ENCODE results near the gene USP16.
"Not testable (repeated sequence)": the region's sequence is repeated elsewhere in the genome, so short reads cannot be mapped to it uniquely, and the experiment has no call there.

The USP16 gene

DNA sequence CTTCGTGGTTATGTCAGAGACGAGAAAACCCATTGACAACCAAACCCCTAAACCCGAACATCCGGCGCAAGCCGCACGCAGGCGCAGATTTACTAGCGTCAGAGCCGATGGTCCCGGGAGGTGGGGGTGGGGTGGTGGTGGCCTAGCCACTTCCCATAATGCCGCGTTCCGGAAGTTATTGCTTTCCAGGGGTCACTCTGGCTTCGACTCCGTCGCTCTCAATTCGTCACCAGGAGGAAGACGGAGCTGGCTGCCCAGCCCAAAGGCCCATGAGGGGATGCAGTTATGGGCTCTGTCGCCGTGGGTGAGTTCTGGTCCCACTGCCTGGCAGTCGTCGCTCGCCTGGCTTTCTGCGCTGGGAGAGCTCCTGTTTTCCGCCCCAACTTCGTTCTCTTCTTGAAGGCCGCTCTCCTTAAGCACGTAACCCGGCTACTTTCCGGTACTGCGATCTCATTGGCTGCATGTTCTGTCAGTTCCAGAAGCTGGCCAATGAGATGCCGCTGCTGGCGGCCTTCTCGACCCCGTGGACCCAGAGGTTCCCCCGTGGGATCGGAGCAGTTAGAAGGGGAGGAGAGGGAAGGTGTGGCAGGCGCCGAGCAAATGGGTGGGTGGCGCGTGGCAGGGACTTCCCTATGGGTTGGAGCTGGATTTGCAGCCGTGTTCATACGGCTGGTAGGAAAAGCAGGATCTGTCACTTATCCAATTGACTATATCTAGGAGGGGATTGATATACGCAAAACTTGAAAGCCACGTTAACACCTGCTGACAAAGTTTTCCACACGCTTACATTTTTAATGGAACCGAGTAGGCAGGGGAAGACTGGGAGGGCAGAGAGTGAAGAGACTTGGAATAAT is at the start of gene USP16:
Gene USP16, plus strand, starts transcription at position 195 of the 854 bp plus-strand sequence. CDS start 3,246 bp downstream, outside the sequence.
- DNase-seq (ENCODE audit: low read depth) = peak; percentile 97

DNA sequence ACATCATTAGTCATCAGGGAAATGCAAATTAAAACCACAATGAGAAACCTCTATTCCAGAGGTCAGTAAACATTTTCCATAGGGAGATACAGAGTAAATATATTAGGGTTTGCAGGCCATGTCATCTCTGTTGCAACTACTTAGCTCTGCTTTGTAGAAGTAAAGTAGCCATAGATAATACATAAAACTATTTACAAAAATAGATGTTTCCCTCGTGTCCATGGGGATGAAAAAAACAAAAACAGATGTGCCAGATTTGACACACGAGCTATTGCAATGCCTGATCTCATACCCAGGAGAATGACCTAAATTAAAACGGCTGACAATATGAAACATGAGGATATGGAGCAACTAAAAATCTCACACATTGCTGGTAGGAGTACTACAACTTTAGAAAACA is 49.1 kb upstream of the USP16 start:
- peak; percentile 50 for DNase-seq (ENCODE audit: low read depth)

DNA sequence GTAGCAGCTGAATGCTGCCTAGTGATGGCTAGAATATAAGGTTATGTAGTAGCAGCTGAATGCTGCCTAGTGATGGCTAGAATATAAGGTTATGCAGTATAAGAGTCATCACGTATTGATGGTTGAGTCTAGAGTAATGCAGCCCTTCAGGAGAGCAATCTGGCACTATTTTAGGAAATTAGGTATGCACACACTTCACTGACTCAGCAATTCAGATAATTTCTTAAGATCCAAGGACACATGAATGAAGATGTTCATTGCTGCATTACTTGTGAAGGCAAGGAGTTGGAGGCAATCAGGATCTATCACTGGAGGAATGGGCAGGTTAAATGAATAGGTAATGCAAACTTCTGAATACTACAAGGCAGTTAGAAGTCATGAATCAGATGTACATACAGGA is 45.4 kb upstream of the USP16 start:
- DNase-seq (ENCODE audit: low read depth) = no peak

DNA sequence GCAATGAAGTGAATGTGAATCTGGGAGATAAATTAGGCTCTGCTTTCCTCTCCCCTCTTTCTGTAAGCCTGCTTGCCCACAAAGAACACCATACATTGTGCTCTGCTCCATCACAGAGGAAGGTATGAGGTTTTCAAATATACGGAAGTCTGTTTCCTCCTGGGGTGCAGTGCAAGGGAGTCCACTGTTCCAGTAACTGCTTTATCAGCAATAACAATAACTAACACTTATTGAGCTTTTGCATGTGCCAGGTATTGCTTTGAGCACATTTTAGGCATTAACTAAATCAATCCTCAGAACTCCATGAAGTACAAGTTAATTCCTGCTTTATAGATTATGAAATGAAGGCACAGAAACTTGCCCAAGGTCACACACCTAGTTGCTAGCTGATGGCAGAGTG is 41.8 kb upstream of the USP16 start:
- no peak for DNase-seq (ENCODE audit: low read depth)

DNA sequence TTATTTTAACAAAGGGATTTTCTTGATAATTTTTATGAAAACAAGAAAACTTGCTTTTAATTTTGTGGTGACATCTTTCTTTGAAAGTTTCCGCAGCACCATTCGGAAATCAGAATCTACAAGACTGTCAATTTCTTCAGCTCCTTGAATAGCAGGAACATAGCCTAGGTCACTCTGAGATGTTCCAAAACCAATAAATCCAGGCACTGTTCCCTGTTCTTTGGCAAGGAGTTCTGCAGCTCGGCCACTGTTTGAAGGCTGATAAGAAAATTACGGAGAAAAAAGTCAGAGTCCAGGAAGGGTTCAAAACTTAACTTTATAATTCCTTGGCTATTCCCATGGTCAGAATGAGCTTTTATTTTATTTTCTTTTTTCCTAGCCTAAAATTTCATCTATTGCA is 37.8 kb upstream of the USP16 start:
- no peak for DNase-seq (ENCODE audit: low read depth)

DNA sequence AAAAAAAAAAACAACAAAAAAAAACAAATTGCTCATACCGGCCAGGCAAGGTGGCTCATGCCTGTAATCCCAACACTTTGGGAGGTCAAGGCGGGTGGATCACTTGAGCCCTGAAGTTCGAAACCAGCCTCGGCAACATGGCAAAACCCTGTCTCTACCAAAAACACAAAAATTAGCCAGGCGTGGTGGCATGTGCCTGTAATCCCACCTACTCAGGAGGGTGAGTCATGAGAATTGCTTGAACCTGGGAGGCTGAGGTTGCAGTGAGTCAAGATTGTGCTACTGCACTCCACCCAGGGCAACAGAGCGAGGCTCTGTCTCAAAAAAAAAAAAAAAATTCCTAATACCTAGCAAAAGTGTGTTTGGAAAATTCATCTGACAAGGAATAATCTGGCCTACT is 36.3 kb upstream of the USP16 start:
- peak; percentile 88 for DNase-seq (ENCODE audit: low read depth)

DNA sequence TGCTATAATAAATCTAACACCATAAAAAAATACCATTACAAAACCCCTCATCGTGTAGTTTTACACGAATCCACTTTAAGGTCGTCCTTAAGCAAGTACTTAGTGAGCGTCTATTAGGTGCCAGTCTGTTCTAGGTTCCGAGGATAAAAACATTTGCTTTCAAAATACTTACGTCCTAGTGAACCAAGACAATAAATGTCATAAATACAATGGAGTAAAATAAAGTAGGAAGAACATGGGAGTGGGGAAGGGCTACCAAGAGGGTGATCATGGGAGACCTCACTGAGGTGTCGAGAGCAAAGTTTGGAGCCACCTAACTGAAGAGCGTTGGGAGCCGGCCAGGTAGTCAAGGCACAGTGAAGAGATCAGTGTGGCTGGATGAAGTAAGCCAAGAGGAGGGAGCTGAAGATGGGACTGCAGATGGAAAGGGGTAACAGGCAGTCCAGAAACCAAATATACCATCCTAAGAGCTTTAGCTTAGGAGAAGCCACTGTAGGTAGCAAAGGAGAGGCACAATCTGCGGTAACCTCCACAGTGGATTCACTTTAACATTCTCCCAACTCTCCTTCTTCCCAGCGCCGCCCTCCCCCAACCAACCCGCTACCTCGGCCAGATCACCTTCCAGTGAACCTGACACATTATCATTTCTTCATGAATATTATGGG is 32.5 kb upstream of the USP16 start:
- peak; percentile 20 for DNase-seq (ENCODE audit: low read depth)

DNA sequence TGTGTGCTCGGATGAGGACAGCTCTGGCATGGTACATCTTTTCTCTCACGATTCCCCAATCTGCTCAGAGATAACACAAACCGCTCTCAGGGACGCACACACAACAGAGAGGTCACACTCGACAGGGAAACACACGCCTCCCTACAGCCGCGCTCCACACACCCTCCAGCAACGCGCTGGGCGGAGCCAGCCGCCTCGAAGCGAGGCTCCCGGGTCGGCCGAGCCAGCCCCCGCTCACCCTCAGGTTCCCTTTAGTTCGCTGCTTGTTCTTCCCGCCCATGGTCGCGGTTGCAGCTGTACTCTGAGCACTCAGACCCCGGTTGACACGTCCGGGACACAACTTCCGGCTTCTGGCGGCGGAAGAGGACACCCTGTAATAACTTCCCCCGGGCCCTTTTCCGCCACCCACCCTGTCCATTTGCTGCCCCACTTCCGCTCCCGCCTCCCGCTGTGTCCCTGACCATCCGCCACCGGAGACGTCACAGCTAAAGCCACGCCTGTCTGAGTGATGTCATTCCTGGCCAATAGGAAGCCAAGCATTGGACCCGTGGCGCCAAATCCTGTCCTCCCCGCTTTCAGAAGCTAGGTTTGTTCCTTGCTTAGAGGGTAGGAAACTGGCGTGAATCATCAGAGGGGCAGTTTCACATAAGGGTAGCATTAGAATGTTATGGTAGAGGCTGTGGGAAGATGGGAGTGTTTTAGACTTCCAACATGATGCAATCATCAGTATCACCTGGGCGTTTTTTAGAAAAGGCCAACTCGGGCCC is 31.8 kb upstream of the USP16 start, which contains the start of gene LTN1:
Gene LTN1, minus strand, starts transcription at position 352 of the 767 bp plus-strand sequence. Its CDS starts 72 bp downstream, at position 280.
- peak; percentile 99 for DNase-seq (ENCODE audit: low read depth)

DNA sequence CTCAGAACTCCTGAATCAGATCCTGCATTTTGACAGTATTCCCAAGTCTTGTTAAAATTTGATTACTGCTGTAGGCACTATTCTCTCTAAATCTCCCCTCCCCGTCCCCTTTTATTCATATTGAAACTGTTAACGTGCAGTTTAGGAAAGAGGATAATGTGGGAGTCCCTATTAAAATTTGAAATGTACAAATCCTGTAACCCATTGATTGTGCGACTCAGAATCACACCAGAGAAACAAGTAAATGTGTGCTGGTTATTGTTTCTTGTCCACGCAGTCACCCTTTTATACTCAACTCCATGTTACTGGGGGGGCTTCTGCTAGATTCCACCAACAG is 31.2 kb upstream of the USP16 start:
- DNase-seq (ENCODE audit: low read depth) = no peak

DNA sequence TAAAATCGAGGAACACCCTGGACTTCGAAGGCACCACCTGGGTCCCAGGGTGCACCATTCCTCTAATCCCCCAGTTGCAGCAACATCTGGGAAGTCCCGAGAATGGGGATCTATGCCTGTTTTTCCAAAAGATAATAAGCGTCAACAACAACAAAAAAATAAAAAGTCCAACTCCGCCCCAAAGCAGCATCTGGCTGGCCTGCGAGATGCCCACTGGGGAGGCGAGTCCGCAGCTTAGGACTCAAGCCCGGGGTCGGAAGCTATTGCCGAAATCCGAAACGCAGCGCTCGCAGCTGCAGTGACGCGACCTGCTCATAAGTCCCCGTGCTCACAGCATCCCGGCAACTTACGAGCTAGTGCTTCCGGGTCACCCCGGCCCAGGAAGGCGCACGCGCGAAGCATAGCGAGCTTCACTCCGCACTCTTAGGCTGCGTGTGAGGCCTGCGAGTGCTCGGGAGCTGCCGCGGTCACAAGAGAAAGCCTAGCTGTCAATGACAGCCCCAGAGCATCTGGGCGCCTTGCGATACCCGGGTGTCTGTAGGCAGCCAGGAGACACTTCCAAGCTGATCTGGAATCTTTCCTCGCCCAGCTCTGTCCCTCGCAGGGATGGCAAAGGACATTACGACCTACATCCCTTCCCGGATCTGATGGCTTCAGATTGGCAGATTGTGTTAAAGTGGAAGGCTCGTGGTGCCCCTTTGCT is 21.9 kb upstream of the USP16 start:
- peak; percentile 97 for DNase-seq (ENCODE audit: low read depth)

DNA sequence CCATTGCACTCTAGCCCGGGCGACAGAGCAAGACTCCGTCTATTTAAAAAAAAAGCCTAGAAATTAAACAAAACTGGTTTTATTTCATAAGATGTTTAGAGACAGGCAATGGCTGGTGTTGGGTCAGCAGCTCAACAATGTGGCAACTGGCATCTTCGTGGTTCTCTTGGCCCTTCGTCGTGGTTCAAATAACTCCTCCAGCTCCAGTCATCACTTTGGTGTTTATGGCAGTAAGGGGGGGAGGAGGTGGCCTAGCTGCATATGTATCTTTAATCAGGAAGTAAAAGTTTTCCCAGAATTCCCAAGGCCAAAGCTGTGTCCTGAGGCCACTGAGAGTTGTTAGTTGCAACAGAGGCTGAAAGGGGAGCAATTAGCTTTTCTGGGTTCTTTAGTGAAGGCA is 18.8 kb upstream of the USP16 start:
- peak; percentile 44 for DNase-seq (ENCODE audit: low read depth)

DNA sequence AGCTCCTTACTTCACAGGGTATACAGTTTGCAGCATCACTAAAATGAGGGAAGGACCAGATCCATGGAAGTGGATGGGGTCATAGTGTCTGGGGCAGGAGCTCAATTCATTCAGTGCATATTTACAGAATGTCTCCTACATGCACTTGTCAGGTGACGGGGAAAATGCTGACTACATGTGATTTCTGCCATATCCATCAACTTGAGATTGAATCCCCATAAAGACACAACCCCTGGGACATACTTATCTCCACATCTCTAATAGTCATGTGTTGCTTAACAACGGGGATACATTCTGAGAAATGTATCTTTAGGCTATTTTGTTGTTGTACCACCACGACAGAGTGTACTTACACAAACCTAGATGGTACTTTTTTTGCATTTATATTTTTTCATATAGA is 17.3 kb upstream of the USP16 start:
- DNase-seq (ENCODE audit: low read depth) = no peak

DNA sequence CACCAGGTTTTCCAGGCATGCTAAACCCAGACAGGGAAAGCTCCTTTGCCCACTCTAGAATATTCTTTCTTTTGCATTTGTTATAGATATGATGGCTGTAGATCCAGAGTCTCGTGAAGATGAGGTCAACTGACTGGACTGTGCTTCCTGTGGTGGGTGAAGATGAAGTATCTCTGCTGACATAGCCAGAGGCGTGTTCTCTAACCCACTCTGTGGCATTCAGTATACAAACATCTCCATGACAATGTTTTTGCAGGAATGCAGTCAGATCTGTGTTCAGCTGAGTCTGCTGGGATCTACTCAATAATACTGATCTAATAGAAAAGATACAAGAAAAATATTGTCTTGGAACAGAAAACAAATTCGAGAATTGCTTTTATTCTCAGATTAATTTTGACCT is 16.7 kb upstream of the USP16 start:
- peak; percentile 27 for DNase-seq (ENCODE audit: low read depth)

DNA sequence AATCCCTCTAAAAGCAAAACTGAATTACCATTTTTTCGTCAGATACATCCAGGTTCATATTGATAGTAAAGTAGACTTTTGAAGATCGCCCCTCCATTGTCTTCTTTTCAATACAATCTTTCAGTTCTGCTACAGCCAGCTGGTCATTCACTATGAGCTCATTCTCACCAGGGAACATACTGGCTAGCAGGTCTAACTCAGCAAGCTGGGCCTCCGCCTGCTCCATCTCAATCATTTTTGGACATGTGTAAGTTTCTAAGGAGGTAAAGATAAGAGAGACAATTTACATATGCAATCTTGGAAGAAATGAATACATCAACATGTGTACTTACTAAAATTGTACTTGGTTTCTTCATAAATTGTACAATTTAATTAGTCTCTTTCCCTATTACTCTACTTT is 16.1 kb upstream of the USP16 start:
- DNase-seq (ENCODE audit: low read depth) = no peak

DNA sequence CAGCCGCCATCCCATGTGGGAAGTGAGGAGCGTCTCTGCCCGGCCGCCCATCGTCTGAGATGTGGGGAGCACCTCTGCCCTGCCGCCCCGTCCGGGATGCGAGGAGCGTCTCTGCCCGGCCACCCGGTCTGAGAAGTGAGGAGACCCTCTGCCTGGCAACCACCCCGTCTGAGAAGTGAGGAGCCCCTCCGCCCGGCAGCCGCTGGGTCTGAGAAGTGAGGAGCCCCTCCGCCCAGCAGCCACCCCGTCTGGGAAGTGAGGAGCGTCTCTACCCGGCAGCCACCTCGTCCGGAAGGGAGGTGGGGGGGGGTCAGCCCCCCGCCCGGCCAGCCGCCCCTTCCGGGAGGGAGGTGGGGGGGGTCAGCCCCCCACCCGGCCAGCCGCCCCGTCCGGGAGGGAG is 13.2 kb upstream of the USP16 start:
- not testable (repeated sequence) for DNase-seq (ENCODE audit: low read depth)

DNA sequence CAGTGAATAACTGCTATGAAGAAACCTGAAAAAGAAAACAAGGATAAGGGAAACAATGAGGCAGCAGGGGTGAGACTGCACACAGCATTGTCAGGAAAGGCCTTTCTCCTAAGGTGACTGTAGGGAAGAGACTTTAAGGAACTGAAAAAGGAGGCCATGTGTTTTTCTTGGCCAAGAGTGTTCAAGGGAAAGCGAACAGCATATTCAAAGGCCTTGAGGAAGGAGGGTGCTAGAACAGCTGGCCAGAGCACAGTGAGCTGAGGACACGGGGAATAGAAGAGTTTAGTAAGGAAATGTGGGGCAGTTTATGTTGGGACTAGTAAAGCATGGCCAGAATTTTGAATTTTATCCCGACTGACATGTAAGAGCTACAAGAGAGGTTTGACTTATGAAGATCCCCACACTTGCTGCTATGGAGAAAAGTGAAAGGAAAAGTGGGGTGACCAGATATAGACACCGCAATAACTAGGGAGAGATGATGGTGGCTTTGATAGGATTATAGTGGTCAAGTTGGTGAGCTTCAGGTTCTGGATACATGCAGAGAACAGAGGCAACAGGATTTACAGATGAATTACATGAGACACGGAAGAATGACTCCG is 6.7 kb upstream of the USP16 start:
- DNase-seq (ENCODE audit: low read depth) = no peak

DNA sequence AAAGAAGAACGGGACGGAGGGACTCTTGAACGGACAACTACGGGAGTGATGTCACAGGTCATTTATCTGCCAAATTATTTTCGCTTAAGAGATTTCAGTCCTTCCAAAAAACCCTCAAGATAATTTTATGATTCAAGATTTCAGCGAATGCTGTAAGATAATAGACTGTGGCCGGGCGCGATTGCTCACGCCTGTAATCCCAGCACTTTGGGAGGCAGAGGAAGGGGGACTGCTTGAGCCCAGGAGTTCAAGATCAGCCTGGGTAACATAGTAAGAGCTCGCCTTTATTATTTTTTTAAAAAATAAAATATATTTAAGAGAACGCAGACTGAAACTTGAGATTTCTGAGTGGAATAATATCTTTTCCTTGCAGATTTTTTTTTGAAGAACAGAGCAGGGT is 5.9 kb upstream of the USP16 start:
- peak; percentile 41 for DNase-seq (ENCODE audit: low read depth)

DNA sequence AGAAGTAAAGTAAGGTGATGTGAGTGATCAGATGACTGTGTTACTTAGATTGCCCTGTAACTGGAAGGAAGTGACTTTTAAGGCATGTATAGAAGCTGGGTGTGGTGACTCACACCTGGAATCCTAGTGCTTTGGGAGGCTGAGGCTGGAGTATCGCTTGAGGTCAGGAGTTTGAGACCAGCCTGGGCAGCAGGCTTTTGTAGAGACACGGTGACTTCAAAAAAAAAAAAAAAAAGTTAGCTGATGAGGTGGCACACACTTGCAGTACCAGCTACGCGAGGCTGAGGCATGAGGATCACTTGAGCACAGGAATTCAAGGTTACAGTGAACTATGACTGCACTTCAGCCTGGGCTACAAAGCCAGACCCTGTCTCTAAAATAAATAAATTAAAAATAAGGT is 2.3 kb upstream of the USP16 start:
- DNase-seq (ENCODE audit: low read depth) = peak; percentile 62

DNA sequence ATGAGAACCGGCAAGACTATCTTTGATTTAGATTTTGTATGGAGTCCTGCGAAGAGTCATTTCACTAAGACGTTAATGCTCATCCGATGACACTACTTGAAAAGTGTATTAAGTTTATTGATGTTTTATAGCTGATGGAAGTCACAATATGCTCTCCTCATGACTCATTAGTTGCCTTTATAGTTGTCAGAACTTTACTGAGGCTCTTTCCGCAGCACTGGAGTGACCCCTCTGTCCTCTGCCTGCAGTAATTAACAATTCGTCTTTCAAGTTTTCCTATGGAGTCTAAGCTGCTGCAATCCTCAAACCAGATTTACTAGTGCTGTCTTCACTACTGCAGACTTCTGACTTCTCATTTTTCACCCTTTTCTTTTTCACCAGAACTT is 853 bp downstream of the USP16 start:
- DNase-seq (ENCODE audit: low read depth) = peak; percentile 56

DNA sequence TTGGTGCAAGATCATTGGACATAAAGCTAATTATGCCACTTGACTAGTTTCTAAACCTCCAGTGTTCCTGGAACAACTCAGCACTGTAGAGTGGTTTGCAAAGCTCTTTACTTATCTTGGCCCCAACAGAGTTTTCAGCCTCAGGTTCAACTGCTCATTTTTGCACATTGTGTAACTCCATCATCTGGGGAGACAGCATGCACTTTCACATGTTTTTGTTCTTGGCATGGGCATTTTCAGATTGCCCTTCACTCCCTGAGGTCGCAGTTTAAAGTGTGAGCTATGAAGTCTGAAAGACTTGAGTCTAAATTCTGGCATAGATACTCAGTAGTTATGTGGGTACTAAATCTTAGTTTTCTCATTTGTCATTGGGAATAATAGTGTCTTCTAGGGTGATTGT is 5.1 kb downstream of the USP16 start:
- DNase-seq (ENCODE audit: low read depth) = no peak

DNA sequence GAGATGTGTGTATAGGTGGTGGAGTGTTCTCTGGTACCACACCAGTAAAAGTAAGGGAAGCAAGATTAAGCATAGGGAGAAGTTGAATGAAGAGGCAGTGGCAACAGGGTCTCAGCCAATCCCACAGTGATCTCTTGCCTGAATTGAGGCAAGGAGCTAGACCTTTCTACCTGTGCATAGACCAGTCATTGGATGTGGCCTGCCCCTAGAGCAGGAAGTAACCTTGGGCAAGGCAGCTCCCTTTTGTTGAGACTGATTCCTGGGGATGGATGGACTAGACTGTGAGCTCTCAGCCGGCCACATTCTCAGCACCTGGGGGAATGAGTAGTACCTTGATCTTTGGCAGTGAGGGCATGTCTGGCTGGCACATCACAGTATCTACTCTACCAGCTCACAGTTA is 6.4 kb downstream of the USP16 start:
- no peak for DNase-seq (ENCODE audit: low read depth)

DNA sequence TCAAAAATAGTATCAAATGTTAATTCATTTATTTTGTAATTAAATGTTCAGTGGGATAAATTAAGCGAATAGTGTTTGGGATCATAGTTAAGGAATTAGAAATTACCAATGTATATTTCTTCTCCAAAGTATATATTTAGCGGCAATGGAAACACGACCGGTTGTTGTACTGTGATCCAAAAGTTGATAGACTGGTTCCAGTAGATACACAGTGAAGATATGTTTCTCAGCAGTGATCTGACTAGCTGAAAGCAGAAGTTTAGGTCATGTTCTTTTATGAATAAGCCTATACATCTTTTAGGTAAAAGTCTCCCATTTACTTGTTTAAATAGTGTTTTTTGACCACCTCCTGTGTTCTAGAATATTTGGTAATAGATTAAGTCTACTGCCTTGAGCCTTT is 8.8 kb downstream of the USP16 start:
- no peak for DNase-seq (ENCODE audit: low read depth)

All from ELR (cell line).